Neural progenitor cell (in vitro differentiated cells): ENCODE results near the gene RNF144A. TPM values are rescaled to one million over a fixed set of nuclear protein-coding genes. Genes with fewer than 3 reads are reported as not detected.

ENCODE experiments used
- DNase-seq: peaks from one replicate; pipeline ENCODE4 v3.0.0-alpha.2; 2016; ENCODE audit warnings: low spot score
- H2AFZ ChIP-seq: fragments of 200-600 bp; sonication (generic); replicated peaks from 2 replicates; pipeline ENCODE4 v1.6.1; 2016; ENCODE audit warnings: antibody characterized with exemption
- H3F3A ChIP-seq: fragments of 200-600 bp; sonication (generic); 2 replicates; pipeline ENCODE4 v1.6.1; 2016; ENCODE audit warnings: antibody characterized with exemption, low read depth
- H3K27ac ChIP-seq: fragments of 200-600 bp; sonication (generic); 2 replicates; pipeline ENCODE4 v1.5.1; 2016; ENCODE audit warnings: mild to moderate bottlenecking
- H3K27me3 ChIP-seq: fragments of 200-600 bp; sonication (generic); 2 replicates; pipeline ENCODE4 v1.6.1; 2016; ENCODE audit warnings: mild to moderate bottlenecking, moderate library complexity
- H3K36me3 ChIP-seq: fragments of 200-600 bp; sonication (generic); 2 replicates; pipeline ENCODE4 v1.5.1; 2016
- H3K4me1 ChIP-seq: fragments of 200-600 bp; sonication (generic); 2 replicates; pipeline ENCODE4 v1.6.1; 2016; ENCODE audit warnings: mixed run types
- H3K4me2 ChIP-seq: fragments of 200-600 bp; sonication (generic); 2 replicates; pipeline ENCODE4 v1.6.1; 2016
- H3K4me3 ChIP-seq: fragments of 200-600 bp; sonication (generic); 2 replicates; pipeline ENCODE4 v1.5.1; 2016
- H3K79me2 ChIP-seq: fragments of 200-600 bp; sonication (generic); 2 replicates; pipeline ENCODE4 v1.6.1; 2016; ENCODE audit warnings: low read depth
- H3K9ac ChIP-seq: fragments of 200-600 bp; sonication (generic); 2 replicates; pipeline ENCODE4 v1.6.1; 2016
- H3K9me3 ChIP-seq: fragments of 200-600 bp; sonication (generic); 2 replicates; pipeline ENCODE4 v1.5.1; 2016; ENCODE audit warnings: low read depth
- H4K20me1 ChIP-seq: fragments of 200-600 bp; sonication (generic); 2 replicates; pipeline ENCODE4 v1.6.1; 2016; ENCODE audit warnings: low read depth
- H3K27ac Mint-ChIP-seq: 3 replicates; pipeline ENCODE4 v1.8.0; 2021; ENCODE audit warnings: mixed read lengths
- H3K27me3 Mint-ChIP-seq: 2 replicates; pipeline ENCODE4 v1.8.0; 2022; ENCODE audit warnings: low read depth, mild to moderate bottlenecking, inconsistent platforms, moderate library complexity, mixed read lengths; ENCODE audit not compliant: insufficient read depth
- H3K36me3 Mint-ChIP-seq: 3 replicates; pipeline ENCODE4 v1.8.0; 2021; ENCODE audit warnings: mixed read lengths
- H3K4me1 Mint-ChIP-seq: 3 replicates; pipeline ENCODE4 v1.8.0; 2021; ENCODE audit warnings: mixed read lengths
- H3K4me3 Mint-ChIP-seq: 3 replicates; pipeline ENCODE4 v1.8.0; 2021; ENCODE audit warnings: mild to moderate bottlenecking, moderate library complexity, mixed read lengths
- H3K9me3 Mint-ChIP-seq: 3 replicates; pipeline ENCODE4 v1.8.0; 2020; ENCODE audit warnings: mixed read lengths
- CTCF ChIP-seq: fragments of 200-600 bp; sonication (generic); IDR thresholded peaks from 2 replicates; pipeline ENCODE4 v1.5.1; 2017; ENCODE audit warnings: antibody characterized with exemption, mild to moderate bottlenecking
- EZH2 ChIP-seq: fragments of 200-600 bp; sonication (generic); IDR thresholded peaks from 2 replicates; pipeline ENCODE4 v1.6.1; 2017; ENCODE audit warnings: antibody characterized with exemption, mild to moderate bottlenecking, moderate library complexity
- EZH2phosphoT487 ChIP-seq: fragments of 200-600 bp; sonication (generic); IDR thresholded peaks from 2 replicates; pipeline ENCODE4 v1.6.1; 2017; ENCODE audit warnings: antibody characterized with exemption
- total RNA-seq: library from RNA; depleted of rRNA; stranded (reverse); fragments of >200 nt; gene quantifications from 2 replicates; pipeline ENCODE4 v1.2.3, GENCODE V29; 2015; ENCODE audit warnings: low replicate concordance

RNF144A gene
- total RNA-seq, 1 donor from 2014 or later = 32.0 TPM

GRCh38 chr2:6930923-6931647 is 13.9 kb downstream of the RNF144A start:
- Histone ChIP-seq H3K4me2 (no peak overlapping the region), H3K4me3 (no peak overlapping the region), H3K9me3 (no peaks in the 10 kb centered on the region), H3K27ac (no peak overlapping the region), H3K27me3 (no peaks in the 10 kb centered on the region), H3K79me2 (peaks cover 4% of the 10 kb centered on the region), H3K36me3 (no peaks in the 10 kb centered on the region), H2AFZ (no peak overlapping the region), H3K4me1 (no peaks in the 10 kb centered on the region), H3F3A (no peaks in the 10 kb centered on the region), H3K9ac (no peak overlapping the region), H4K20me1 (peaks cover 17% of the 10 kb centered on the region)
- DNase-seq = no peak
- Mint-ChIP-seq H3K4me1 (peaks cover 26% of the 10 kb centered on the region), H3K9me3 (peaks cover 27% of the 10 kb centered on the region), H3K27ac (no peak overlapping the region), H3K27me3 (no peaks in the 10 kb centered on the region), H3K36me3 (peaks cover 44% of the 10 kb centered on the region), H3K4me3 (no peak overlapping the region)
- TF ChIP-seq EZH2 (no peak), EZH2phosphoT487 (no peak)

DNA sequence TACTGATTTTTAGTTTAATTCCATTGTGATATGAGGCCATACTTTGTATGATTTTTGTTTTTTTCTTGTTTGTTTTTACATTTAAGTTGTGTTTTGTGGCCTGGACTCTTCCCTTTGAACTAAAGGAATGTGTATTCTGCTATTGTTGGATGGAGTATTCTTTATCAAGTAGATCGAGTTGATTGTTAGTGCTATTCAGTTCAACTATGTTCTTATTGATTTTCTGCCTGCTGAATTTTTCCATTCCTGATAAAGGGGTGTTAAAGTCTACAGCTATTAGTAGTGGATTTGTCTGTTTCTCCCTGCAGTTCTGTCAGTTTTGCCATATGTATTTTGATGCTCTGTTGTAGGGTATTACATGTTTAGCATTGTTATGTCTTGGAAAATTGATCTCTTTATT is 14.5 kb downstream of the RNF144A start:
- H3K4me3 ChIP-seq = no peak overlapping the region
- no peak for DNase-seq
- no peak overlapping the region for H3K4me2 ChIP-seq
- no peaks in the 10 kb centered on the region for H3K9me3 ChIP-seq
- H3K27ac ChIP-seq = no peak overlapping the region
- no peaks in the 10 kb centered on the region for H3K27me3 ChIP-seq
- Mint-ChIP-seq H3K27me3 (no peaks in the 10 kb centered on the region), H3K4me1 (peaks cover 20% of the 10 kb centered on the region), H3K27ac (no peak overlapping the region), H3K9me3 (peaks cover 27% of the 10 kb centered on the region), H3K36me3 (peaks cover 38% of the 10 kb centered on the region), H3K4me3 (no peak overlapping the region)
- peaks cover 10% of the 10 kb centered on the region for H4K20me1 ChIP-seq
- H2AFZ ChIP-seq = no peak overlapping the region
- TF ChIP-seq CTCF (no peak), EZH2 (no peak)
- no peaks in the 10 kb centered on the region for H3F3A ChIP-seq
- H3K36me3 ChIP-seq = no peaks in the 10 kb centered on the region
- H3K4me1 ChIP-seq = no peaks in the 10 kb centered on the region
- no peak overlapping the region for H3K9ac ChIP-seq
- peaks cover 4% of the 10 kb centered on the region for H3K79me2 ChIP-seq

DNA sequence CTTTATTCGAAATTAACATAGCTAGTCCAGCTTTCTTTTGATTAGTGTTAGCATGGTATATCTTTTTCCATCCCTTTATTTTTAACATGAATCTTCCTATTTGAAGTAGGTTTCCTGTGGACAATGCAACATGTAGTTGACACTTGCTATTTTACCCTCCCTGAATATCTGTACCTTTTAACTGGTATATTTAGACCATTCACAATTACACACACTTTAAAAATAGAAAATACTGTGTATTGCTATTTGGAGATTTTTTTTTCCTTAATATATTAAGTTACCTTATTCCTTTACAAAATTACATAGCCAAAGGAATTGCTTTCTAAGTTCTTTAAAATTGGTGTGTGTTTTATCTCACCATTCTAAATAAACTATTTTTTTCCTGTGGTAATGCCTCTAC is 15.0 kb downstream of the RNF144A start:
- TF ChIP-seq EZH2 (no peak), CTCF (no peak)
- H3K4me1 Mint-ChIP-seq = peaks cover 17% of the 10 kb centered on the region
- H3K9me3 ChIP-seq = no peaks in the 10 kb centered on the region
- H4K20me1 ChIP-seq = peaks cover 6% of the 10 kb centered on the region
- H3K4me1 ChIP-seq = no peaks in the 10 kb centered on the region
- peaks cover 38% of the 10 kb centered on the region for H3K36me3 Mint-ChIP-seq
- no peaks in the 10 kb centered on the region for H3F3A ChIP-seq
- H3K9ac ChIP-seq = no peak overlapping the region
- no peaks in the 10 kb centered on the region for H3K36me3 ChIP-seq
- H3K9me3 Mint-ChIP-seq = peaks cover 27% of the 10 kb centered on the region
- DNase-seq = no peak
- H3K4me3 Mint-ChIP-seq = no peak overlapping the region
- peaks cover 4% of the 10 kb centered on the region for H3K79me2 ChIP-seq
- no peaks in the 10 kb centered on the region for H3K27me3 ChIP-seq
- H2AFZ ChIP-seq = no peak overlapping the region
- no peak overlapping the region for H3K4me2 ChIP-seq
- H3K27ac ChIP-seq = no peak overlapping the region
- no peak overlapping the region for H3K4me3 ChIP-seq
- no peak overlapping the region for H3K27ac Mint-ChIP-seq
- no peaks in the 10 kb centered on the region for H3K27me3 Mint-ChIP-seq

DNA sequence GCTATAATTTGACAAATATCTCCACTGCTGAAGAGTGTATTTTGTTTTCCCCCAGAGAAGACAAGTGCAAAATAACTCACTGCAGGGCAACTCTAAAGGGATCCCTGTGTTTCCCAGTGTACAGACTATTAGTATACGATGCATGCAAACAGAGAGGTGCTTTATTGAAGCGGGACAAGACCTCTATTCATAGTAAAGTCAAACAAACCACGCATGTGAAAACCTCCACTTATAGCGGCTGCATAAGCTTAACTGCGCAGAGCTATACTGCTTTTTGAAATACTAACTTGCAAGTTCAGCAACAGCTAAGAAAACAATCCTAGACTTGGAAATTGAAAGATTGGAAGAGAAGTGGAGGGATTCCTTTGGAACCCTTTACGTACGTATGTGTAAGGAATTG is 15.6 kb downstream of the RNF144A start:
- H3K27ac Mint-ChIP-seq = no peak overlapping the region
- H3K4me3 Mint-ChIP-seq = no peak overlapping the region
- H3K4me1 ChIP-seq = no peaks in the 10 kb centered on the region
- H3K4me3 ChIP-seq = no peak overlapping the region
- H3K79me2 ChIP-seq = peaks cover 4% of the 10 kb centered on the region
- TF ChIP-seq EZH2 (no peak), EZH2phosphoT487 (no peak), CTCF (no peak)
- no peaks in the 10 kb centered on the region for H3K36me3 ChIP-seq
- H3K27me3 ChIP-seq = no peaks in the 10 kb centered on the region
- H3K9me3 ChIP-seq = no peaks in the 10 kb centered on the region
- no peaks in the 10 kb centered on the region for H3K27me3 Mint-ChIP-seq
- DNase-seq = no peak
- peaks cover 37% of the 10 kb centered on the region for H3K36me3 Mint-ChIP-seq
- no peak overlapping the region for H2AFZ ChIP-seq
- H4K20me1 ChIP-seq = peaks cover 4% of the 10 kb centered on the region
- H3K9me3 Mint-ChIP-seq = peaks cover 27% of the 10 kb centered on the region
- no peak overlapping the region for H3K27ac ChIP-seq
- H3K4me1 Mint-ChIP-seq = peaks cover 20% of the 10 kb centered on the region
- no peak overlapping the region for H3K9ac ChIP-seq
- no peaks in the 10 kb centered on the region for H3F3A ChIP-seq
- no peak overlapping the region for H3K4me2 ChIP-seq
